HEK293T (cell line): ENCODE measurements around the gene TBC1D12.

Source experiments
- CTCF ChIA-PET: fragments of 350-600 bp; formaldehyde crosslinking; extraction: SDS; loops from one replicate; lab custom pipeline; 2021; ENCODE audit warnings: antibody characterized with exemption, inconsistent platforms; lab: Yijun Ruan, JAX
- POLR2A ChIA-PET: fragments of 350-600 bp; formaldehyde crosslinking; extraction: SDS; loops from one replicate; lab custom pipeline; 2020; ENCODE audit warnings: antibody characterized with exemption, inconsistent platforms; lab: Yijun Ruan, JAX
- DNase-seq: peaks from one replicate; pipeline ENCODE4 v3.0.0; 2012; ENCODE audit warnings: mixed read lengths; ENCODE audit errors: extremely low spot score
- ARNT ChIP-seq: fragments of 450-650 bp; IDR thresholded peaks from 2 replicates; pipeline ENCODE4 v1.6.1; 2017; ENCODE audit warnings: mild to moderate bottlenecking
- BHLHE40 ChIP-seq: fragments of 450-650 bp; IDR thresholded peaks from 2 replicates; pipeline ENCODE4 v1.6.1; 2016; ENCODE audit warnings: mild to moderate bottlenecking, moderate library complexity, borderline replicate concordance
- CTBP1 ChIP-seq: fragments of 450-650 bp; IDR thresholded peaks from 2 replicates; pipeline ENCODE4 v1.6.1; 2016; ENCODE audit warnings: borderline replicate concordance
- ELF4 ChIP-seq: fragments of 450-650 bp; IDR thresholded peaks from 2 replicates; pipeline ENCODE4 v1.6.1; 2017; ENCODE audit warnings: antibody characterized with exemption
- FOXA1 ChIP-seq: fragments of 450-650 bp; IDR thresholded peaks from 2 replicates; pipeline ENCODE4 v1.6.1; 2016; ENCODE audit warnings: mild to moderate bottlenecking
- FOXK2 ChIP-seq: fragments of 450-650 bp; IDR thresholded peaks from 2 replicates; pipeline ENCODE4 v1.6.1; 2016; ENCODE audit warnings: mild to moderate bottlenecking
- FOXM1 ChIP-seq: fragments of 450-650 bp; IDR thresholded peaks from 2 replicates; pipeline ENCODE4 v1.6.1; 2017; ENCODE audit warnings: mild to moderate bottlenecking, borderline replicate concordance
- HDGF ChIP-seq: fragments of 450-650 bp; IDR thresholded peaks from 2 replicates; pipeline ENCODE4 v1.6.1; 2017; ENCODE audit warnings: antibody characterized with exemption, borderline replicate concordance
- L3MBTL2 ChIP-seq: fragments of 450-650 bp; conservative IDR thresholded peaks from 2 replicates; pipeline ENCODE4 v1.6.1; 2016; ENCODE audit warnings: mild to moderate bottlenecking
- LEF1 ChIP-seq: fragments of 450-650 bp; IDR thresholded peaks from 2 replicates; pipeline ENCODE4 v1.6.1; 2017; ENCODE audit warnings: mild to moderate bottlenecking, borderline replicate concordance
- NFRKB ChIP-seq: fragments of 450-650 bp; IDR thresholded peaks from 2 replicates; pipeline ENCODE4 v1.6.1; 2016; ENCODE audit warnings: mild to moderate bottlenecking, moderate library complexity
- SP1 ChIP-seq: fragments of 450-650 bp; IDR thresholded peaks from 2 replicates; pipeline ENCODE4 v1.6.1; 2017
- SUZ12 ChIP-seq: fragments of 450-650 bp; IDR thresholded peaks from 2 replicates; pipeline ENCODE4 v1.6.1; 2016; ENCODE audit warnings: mild to moderate bottlenecking
- TARDBP ChIP-seq: fragments of 450-650 bp; IDR thresholded peaks from 2 replicates; pipeline ENCODE4 v1.6.1; 2016
- ZNF384 ChIP-seq: fragments of 450-650 bp; IDR thresholded peaks from 2 replicates; pipeline ENCODE4 v1.6.1; 2016
- TF ChIP-seq, protein P1 (sequence below): fragments of 450-650 bp; IDR thresholded peaks from 2 replicates; pipeline ENCODE4 v1.6.1; 2016

TBC1D12 gene

DNA sequence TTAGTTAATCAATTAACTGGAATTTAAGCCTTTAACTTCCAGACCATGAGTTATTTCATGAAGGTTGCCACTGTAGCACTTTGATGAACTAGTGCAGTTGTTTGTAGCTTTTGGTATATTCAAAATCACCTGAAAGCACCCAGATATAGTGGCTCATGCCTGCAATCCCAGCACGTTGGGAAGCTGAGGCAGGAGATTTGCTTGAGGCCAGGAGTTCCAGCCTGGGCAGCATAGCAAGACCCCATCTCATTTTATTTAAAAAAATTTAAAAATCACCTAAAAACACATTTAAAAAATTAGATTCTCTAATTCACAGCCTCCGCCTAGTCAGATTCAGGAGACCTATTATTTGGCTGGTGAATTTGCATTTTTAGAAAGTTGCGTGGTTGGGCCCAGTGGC, 9.0 kb downstream of the TBC1D12 start:
- no peak for TF ChIP-seq L3MBTL2
- no peak for TF ChIP-seq FOXK2
- TF ChIP-seq, protein P1, sequence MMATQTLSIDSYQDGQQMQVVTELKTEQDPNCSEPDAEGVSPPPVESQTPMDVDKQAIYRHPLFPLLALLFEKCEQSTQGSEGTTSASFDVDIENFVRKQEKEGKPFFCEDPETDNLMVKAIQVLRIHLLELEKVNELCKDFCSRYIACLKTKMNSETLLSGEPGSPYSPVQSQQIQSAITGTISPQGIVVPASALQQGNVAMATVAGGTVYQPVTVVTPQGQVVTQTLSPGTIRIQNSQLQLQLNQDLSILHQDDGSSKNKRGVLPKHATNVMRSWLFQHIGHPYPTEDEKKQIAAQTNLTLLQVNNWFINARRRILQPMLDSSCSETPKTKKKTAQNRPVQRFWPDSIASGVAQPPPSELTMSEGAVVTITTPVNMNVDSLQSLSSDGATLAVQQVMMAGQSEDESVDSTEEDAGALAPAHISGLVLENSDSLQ: no peak
- TF ChIP-seq CTBP1: no peak
- no peak for TF ChIP-seq TARDBP
- no peak for TF ChIP-seq LEF1
- no peak for TF ChIP-seq NFRKB
- TF ChIP-seq ARNT: no peak
- TF ChIP-seq ZNF384: no peak
- no peak for TF ChIP-seq SP1
- no peak for TF ChIP-seq ELF4
- ChIA-PET POLR2A (interaction anchor here (1.2 kb wide), 1 partner anchor 9 kb away, joined by 4 read pairs; the partner anchor contains the start of gene TBC1D12), CTCF (interaction anchor here (0.9 kb wide), 1 partner anchor 8 kb away, joined by 3 read pairs; no protein-coding TSS in a partner anchor)
- DNase-seq: no peak

DNA sequence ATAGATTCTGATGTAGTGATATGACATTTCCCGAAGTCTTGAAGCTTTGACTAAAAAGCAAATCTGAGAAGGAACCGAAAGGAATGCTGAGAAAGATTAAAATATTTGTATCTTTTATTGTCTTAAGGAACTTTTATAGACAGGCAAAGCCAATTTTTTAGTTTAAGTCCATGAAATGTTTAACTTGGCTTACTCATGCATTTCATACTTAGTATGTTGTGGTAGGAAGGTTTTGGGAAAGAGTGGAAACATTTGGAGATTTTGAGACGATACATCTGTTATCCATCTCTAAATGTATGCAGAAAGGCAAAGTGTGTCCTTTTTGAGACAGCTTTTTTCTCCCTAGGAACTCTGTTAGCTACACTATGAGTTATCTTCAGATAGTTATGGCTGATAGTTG, 10.1 kb downstream of the TBC1D12 start:
- ChIA-PET POLR2A (interaction anchor here (1.5 kb wide), 1 partner anchor 50 kb away, joined by 3 read pairs; no protein-coding TSS in a partner anchor), CTCF (no interaction called here)
- DNase-seq: no peak
- TF ChIP-seq BHLHE40 (no peak), ARNT (no peak), TARDBP (no peak), ELF4 (no peak), LEF1 (no peak), L3MBTL2 (no peak), FOXK2 (no peak), SUZ12 (no peak)

DNA sequence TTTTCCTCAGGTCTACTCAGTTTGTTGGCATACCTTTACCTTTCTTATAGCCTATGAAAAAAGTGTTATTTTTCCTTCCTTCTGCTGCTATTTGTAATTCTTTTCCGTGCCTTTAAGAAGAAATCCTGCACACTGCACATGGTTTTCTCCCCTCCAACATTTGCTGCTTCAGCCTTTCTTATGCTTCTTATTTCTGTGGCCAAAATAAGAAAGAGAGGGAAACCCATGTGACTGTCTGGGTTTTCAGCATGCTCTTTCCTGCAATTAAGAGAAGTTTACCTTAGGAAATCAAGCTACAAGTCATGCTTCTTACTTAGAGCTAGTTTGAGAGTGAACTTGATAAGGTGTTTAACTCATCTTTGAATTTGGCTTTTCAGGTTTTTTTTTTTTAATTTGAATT, 11.0 kb downstream of the TBC1D12 start:
- ChIA-PET CTCF (no interaction called here), POLR2A (no interaction called here)
- TF ChIP-seq LEF1 (no peak), FOXM1 (no peak), HDGF (no peak), NFRKB (no peak), SP1 (no peak), L3MBTL2 (no peak), SUZ12 (no peak), ELF4 (no peak), FOXK2 (no peak), ZNF384 (no peak), ARNT (no peak), BHLHE40 (no peak), FOXA1 (no peak), TARDBP (no peak), CTBP1 (no peak)
- TF ChIP-seq, protein P1: no peak
- no peak for DNase-seq

DNA sequence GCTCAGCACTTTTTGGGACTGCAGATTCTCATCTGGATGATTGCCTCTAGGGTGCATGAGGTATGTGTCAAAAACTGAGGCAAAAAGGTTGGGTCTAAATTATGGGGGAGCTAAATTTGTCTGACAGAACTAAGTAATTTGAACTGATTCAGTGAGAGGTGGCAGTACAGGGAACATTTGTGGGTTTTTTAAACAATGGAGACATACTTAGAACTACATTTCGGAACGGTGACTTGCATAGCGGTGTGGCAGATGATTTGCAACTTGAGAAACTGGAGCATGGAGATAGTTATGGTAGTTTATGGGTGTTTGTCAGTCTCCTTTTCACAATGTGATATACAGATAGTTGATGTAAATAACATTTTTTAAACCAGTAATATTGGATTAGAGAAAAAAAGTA, 14.6 kb downstream of the TBC1D12 start:
- no peak for TF ChIP-seq CTBP1
- no peak for TF ChIP-seq FOXK2
- TF ChIP-seq BHLHE40: no peak
- no peak for TF ChIP-seq SUZ12
- no peak for TF ChIP-seq ARNT
- no peak for TF ChIP-seq L3MBTL2
- ChIA-PET POLR2A (interaction anchor here (1.2 kb wide), 1 partner anchor 13 kb away, joined by 4 read pairs; no protein-coding TSS in a partner anchor), CTCF (interaction anchor here (0.7 kb wide), 1 partner anchor 27 kb away, joined by 3 read pairs; no protein-coding TSS in a partner anchor)
- DNase-seq: no peak

DNA sequence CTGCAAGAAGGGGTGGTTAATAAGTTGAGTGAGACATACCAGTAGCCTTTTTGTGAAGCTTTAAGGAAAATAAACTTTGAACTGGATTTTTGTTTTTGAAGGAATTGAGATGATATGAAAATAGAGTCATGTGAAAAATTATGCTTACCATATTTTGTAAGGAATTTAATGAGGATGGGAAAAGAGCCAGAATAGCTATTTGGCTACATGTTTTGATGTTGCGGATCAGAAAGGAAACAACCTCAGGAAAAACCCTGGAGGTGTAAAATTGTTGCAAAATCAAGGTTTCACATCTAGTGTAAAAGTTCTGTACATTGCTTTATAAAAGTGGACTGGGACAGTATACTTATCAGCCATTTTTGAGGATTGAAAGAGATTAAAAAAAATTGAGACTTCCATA, 15.0 kb downstream of the TBC1D12 start:
- DNase-seq: no peak
- ChIA-PET CTCF (no interaction called here), POLR2A (interaction anchor here (1.2 kb wide), 1 partner anchor 13 kb away, joined by 4 read pairs; no protein-coding TSS in a partner anchor)
- TF ChIP-seq NFRKB (no peak), ZNF384 (no peak), ELF4 (no peak), FOXA1 (no peak)

DNA sequence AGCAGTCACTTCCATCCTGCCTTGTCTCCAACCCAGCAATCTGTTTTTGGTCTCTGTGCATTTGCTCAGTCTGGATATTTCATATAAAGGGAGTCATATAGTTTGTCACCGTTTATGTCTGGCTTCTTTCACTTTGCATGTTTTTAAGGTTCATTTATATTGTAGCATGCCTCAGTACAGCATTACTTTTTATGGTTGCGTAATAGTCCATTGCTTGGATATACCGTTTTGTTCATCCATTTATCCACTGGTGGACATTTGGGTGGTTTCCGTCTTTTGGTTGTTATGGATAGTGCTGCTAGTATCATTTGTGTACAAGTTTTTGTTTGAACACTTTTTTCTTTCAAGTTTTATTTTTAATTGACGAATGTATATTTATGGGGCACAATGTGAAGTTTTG, 18.2 kb downstream of the TBC1D12 start:
- TF ChIP-seq FOXM1 (no peak), TARDBP (no peak), ELF4 (no peak), SP1 (no peak), CTBP1 (no peak), LEF1 (no peak)
- POLR2A ChIA-PET: no interaction called here
- DNase-seq: no peak
- CTCF ChIA-PET: no interaction called here

DNA sequence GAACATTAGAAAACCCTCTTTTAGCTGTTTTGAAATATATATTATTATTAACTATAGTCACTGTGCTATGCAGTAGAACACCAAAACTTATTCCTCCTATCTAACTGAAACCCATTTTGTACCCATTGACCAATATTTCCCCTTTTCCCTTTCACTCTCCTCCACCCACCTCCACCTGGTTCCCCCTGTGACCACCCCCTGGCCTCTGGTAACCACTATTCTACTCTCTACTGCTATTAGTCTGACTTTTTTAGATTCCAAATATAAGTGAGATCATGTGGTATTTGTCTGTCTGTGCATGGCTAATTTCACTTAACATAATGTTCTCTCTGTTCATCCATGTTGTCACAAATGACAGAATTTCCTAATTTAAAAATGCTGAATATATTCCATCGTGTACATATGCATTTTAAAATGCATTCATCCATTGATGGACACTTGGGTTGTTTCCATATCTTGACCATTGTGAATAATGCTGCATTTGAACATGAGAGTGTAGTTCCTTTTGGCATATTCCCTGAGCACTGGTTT, 18.7 kb downstream of the TBC1D12 start:
- CTCF ChIA-PET: no interaction called here
- TF ChIP-seq FOXK2: no peak
- no peak for TF ChIP-seq ZNF384
- TF ChIP-seq SUZ12: no peak
- TF ChIP-seq ELF4: no peak
- TF ChIP-seq CTBP1: no peak
- TF ChIP-seq FOXM1: no peak
- no peak for TF ChIP-seq TARDBP
- TF ChIP-seq, protein P1: no peak
- TF ChIP-seq BHLHE40: no peak
- TF ChIP-seq LEF1: no peak
- TF ChIP-seq NFRKB: no peak
- no peak for TF ChIP-seq FOXA1
- no peak for TF ChIP-seq SP1
- TF ChIP-seq HDGF: no peak

More for the DNA sequence above, 18.7 kb downstream of the TBC1D12 start:
- POLR2A ChIA-PET: no interaction called here
- no peak for DNase-seq
